ENCODE results near the gene PFKFB2. TPM values are rescaled to one million over a fixed set of nuclear protein-coding genes. Genes with fewer than 3 reads are reported as not detected.

The PFKFB2 gene
- polyA plus RNA-seq, 3 donors = 2.1 to 6.9 (median 2.3) TPM

- WGBS (ENCODE audit: insufficient coverage) = no CpG with 5 or more reads among the region's 3 CpGs
- no peak overlapping the region for H2AFZ ChIP-seq (ENCODE audit: insufficient read depth, low read depth, low read length, poor library complexity, severe bottlenecking)
- no peak overlapping the region for H3K4me2 ChIP-seq (replicated peaks; ENCODE audit: extremely low read depth, low read length, poor library complexity, severe bottlenecking)
- H4K20me1 ChIP-seq (ENCODE audit: insufficient read depth, low read length) = no peaks in the 10 kb centered on the region
- no peak overlapping the region for H3K4me3 ChIP-seq (replicated peaks in 1 of 3; ENCODE audit: low read depth in 2 of 3, low read length in 3 of 3)
- no peaks in the 10 kb centered on the region for H3K36me3 ChIP-seq (replicated peaks in 1 of 2; ENCODE audit: control insufficient read depth in 1 of 2, insufficient read depth in 2 of 2, low read length in 2 of 2)
- intact Hi-C loops (cut with micrococcal nuclease) = loop anchor here (10.0 kb wide), 3 partner anchors 229 to 319 kb away; partner anchors contain the start of gene CD55 (in 1 of the 2)
- Mint-ChIP-seq H3K9me3 (no peaks in the 10 kb centered on the region), H3K4me3 (no peak overlapping the region), H3K36me3 (no peaks in the 10 kb centered on the region), H3K4me1 (peaks cover 16% of the 10 kb centered on the region), H3K27me3 (ENCODE audit: low read depth in 3 of 3) (peaks cover 3 to 6% (median 3%) of the 10 kb centered on the region in 3 donors), H3K27ac (peak overlapping the region in 1 of 7 donors; percentile 68)
- DNase-seq = no peak
- no peaks in the 10 kb centered on the region for H3K9me3 ChIP-seq (replicated peaks in 1 of 2; ENCODE audit: control insufficient read depth in 1 of 2, insufficient read depth in 1 of 2, low read length in 2 of 2)
- no peak overlapping the region for H3K27ac ChIP-seq (ENCODE audit: low read depth in 1 of 2, low read length in 2 of 2)
- peaks cover 0 to 11% of the 10 kb centered on the region in 2 donors for H3K4me1 ChIP-seq (ENCODE audit: control insufficient read depth in 1 of 2, insufficient read depth in 2 of 2, low read length in 2 of 2)
- H3K9ac ChIP-seq (ENCODE audit: insufficient read depth, low read length, poor library complexity, severe bottlenecking) = no peak overlapping the region
- no peaks in the 10 kb centered on the region for H3K79me2 ChIP-seq (ENCODE audit: insufficient read depth, low read length)
- peaks cover 0 to 2% of the 10 kb centered on the region in 2 donors for H3K27me3 ChIP-seq (ENCODE audit: control insufficient read depth in 2 of 2, insufficient read depth in 2 of 2, low read length in 2 of 2)
- TF ChIP-seq CTCF (IDR thresholded peaks at IDR 0.05) = no peak
These were observed 32.8 kb downstream of the PFKFB2 start for GRCh38 chr1:207085887-207086286.

DNA sequence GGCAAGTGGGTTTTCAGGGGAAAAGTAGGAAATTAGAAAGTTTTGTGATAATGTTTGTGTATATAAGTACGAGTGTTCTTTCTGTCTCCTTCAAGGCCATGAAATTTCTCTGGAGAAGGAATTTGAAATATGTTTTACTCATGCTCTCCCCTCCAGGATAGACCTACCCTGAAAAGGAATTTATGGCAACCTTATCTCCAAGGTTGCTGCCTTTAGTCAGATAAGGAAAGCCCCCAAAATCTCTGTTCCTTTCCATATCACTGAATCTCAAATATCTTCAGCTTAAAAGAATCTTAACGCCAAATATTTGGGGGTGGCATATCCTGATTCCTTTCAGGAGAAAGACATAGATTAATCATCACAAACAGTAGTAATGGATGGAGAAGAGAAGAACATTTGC is 35.1 kb downstream of the PFKFB2 start:
- Mint-ChIP-seq H3K9me3 (no peaks in the 10 kb centered on the region), H3K4me3 (no peak overlapping the region), H3K27ac (no peak overlapping the region), H3K4me1 (peaks cover 18% of the 10 kb centered on the region), H3K27me3 (ENCODE audit: low read depth in 3 of 3) (peaks cover under 1 to 6% (median 2%) of the 10 kb centered on the region in 3 donors), H3K36me3 (no peaks in the 10 kb centered on the region)
- WGBS (ENCODE audit: insufficient coverage) = no CpG with 5 or more reads among the region's 2 CpGs
- no peak for DNase-seq
- H3K9me3 ChIP-seq (replicated peaks in 1 of 2; ENCODE audit: control insufficient read depth in 1 of 2, insufficient read depth in 1 of 2, low read length in 2 of 2) = no peaks in the 10 kb centered on the region
- no peak for TF ChIP-seq CTCF (IDR thresholded peaks at IDR 0.05)
- peaks cover 0 to 2% of the 10 kb centered on the region in 2 donors for H3K27me3 ChIP-seq (ENCODE audit: control insufficient read depth in 2 of 2, insufficient read depth in 2 of 2, low read length in 2 of 2)
- H3K79me2 ChIP-seq (ENCODE audit: insufficient read depth, low read length) = no peaks in the 10 kb centered on the region
- no peaks in the 10 kb centered on the region for H3K36me3 ChIP-seq (replicated peaks in 1 of 2; ENCODE audit: control insufficient read depth in 1 of 2, insufficient read depth in 2 of 2, low read length in 2 of 2)
- no peaks in the 10 kb centered on the region for H4K20me1 ChIP-seq (ENCODE audit: insufficient read depth, low read length)
- intact Hi-C loops (cut with micrococcal nuclease) = loop anchor here (10.0 kb wide), 3 partner anchors 227 to 317 kb away; partner anchors contain the start of gene CD55 (in 1 of the 2)
- peaks cover 0 to 11% of the 10 kb centered on the region in 2 donors for H3K4me1 ChIP-seq (ENCODE audit: control insufficient read depth in 1 of 2, insufficient read depth in 2 of 2, low read length in 2 of 2)
- no peak overlapping the region for H3K4me2 ChIP-seq (replicated peaks; ENCODE audit: extremely low read depth, low read length, poor library complexity, severe bottlenecking)
- H3K27ac ChIP-seq (ENCODE audit: low read depth in 1 of 2, low read length in 2 of 2) = no peak overlapping the region
- no peak overlapping the region for H3K4me3 ChIP-seq (replicated peaks in 1 of 3; ENCODE audit: low read depth in 2 of 3, low read length in 3 of 3)
- no peak overlapping the region for H2AFZ ChIP-seq (ENCODE audit: insufficient read depth, low read depth, low read length, poor library complexity, severe bottlenecking)
- no peak overlapping the region for H3K9ac ChIP-seq (ENCODE audit: insufficient read depth, low read length, poor library complexity, severe bottlenecking)
